ENCODE measurements around the gene ARHGEF25. TPM values are rescaled to one million over a fixed set of nuclear protein-coding genes. Genes with fewer than 3 reads are reported as not detected.
A peak's percentile ranks its signal among the peaks of the same experiment; 100 is the strongest.

Gene ARHGEF25
- total RNA-seq, 1 experiment from 2014 or later: 12.9 TPM

DNA sequence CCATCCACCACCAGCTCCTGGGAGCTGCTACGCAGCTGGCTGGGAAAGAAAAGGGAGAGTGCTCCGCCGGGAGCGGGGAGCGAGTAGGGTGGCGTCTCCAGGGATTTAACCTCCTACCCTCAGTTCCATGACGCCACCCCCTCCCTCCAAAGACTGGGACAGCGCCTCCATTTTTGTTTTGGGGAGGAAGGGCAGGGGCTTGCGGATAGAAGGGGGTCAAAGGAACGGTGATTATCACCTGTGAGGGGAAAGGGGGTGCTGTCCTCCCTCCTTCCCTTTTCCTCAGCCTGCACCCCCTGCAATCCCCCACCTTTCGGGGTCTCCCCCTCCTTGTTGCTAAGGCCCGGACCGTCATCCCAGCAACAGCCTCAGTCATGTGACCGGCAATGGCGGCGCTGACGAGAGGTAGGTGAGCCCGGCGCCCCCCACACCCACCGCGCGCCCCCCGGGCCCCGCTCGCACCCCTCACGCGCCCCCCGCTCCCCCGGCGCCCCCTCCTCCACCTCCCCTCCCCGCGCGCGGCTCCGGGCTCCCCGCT, 6.7 kb upstream of the ARHGEF25 start, which contains the start of gene DTX3:
TSS of gene DTX3 (plus strand) at position 371 of the 538 bp plus-strand sequence. CDS start 1,694 bp downstream, outside the sequence.
- H3K4me2 ChIP-seq: no peak within 1 kb of the TSS
- H3K36me3 ChIP-seq (ENCODE audit: low read depth): no peaks in the 10 kb centered on the region
- H2AFZ ChIP-seq: no peak within 1 kb of the TSS
- DNase-seq: no peak
- no peaks in the 10 kb centered on the region for H3K9me2 ChIP-seq (ENCODE audit: insufficient read depth)
- intact Hi-C loops (cut with micrococcal nuclease; ENCODE audit: unreplicated experiment): loop anchor here (1.0 kb wide), 1 partner anchor 13 kb away; the partner anchor contains the start of gene PIP4K2C
- H3K27ac ChIP-seq: no peak within 1 kb of the TSS
- no peaks in the 10 kb centered on the region for H3K4me1 ChIP-seq (replicated peaks; ENCODE audit: insufficient read depth)
- no peaks in the 10 kb centered on the region for H3K9me3 ChIP-seq (ENCODE audit: insufficient read depth, low read depth)
- H4K20me1 ChIP-seq (ENCODE audit: insufficient read depth): no peaks in the 10 kb centered on the region
- H3K4me3 ChIP-seq: no peak within 1 kb of the TSS
- CTCF ChIA-PET: interaction anchor here (1.0 kb wide), 1 partner anchor 21 kb away, joined by 4 read pairs; no protein-coding TSS in a partner anchor
- TF ChIP-seq, protein P1, sequence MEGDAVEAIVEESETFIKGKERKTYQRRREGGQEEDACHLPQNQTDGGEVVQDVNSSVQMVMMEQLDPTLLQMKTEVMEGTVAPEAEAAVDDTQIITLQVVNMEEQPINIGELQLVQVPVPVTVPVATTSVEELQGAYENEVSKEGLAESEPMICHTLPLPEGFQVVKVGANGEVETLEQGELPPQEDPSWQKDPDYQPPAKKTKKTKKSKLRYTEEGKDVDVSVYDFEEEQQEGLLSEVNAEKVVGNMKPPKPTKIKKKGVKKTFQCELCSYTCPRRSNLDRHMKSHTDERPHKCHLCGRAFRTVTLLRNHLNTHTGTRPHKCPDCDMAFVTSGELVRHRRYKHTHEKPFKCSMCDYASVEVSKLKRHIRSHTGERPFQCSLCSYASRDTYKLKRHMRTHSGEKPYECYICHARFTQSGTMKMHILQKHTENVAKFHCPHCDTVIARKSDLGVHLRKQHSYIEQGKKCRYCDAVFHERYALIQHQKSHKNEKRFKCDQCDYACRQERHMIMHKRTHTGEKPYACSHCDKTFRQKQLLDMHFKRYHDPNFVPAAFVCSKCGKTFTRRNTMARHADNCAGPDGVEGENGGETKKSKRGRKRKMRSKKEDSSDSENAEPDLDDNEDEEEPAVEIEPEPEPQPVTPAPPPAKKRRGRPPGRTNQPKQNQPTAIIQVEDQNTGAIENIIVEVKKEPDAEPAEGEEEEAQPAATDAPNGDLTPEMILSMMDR (conservative IDR thresholded peaks at IDR 0.05): no peak
- TF ChIP-seq EZH2 (IDR thresholded peaks at IDR 0.05; ENCODE audit: low read depth): no peak
- BruUV-seq (replicated peaks): no TSS peak
- peaks cover 8% of the 10 kb centered on the region; the same call in 1 of the 2 replicates for H3F3A ChIP-seq (ENCODE audit: insufficient read depth, low read depth)
- H3K27me3 ChIP-seq (ENCODE audit: insufficient read depth, low read depth): peaks cover 34% of the 10 kb centered on the region
- POLR2A ChIA-PET (ENCODE audit: unreplicated experiment): no interaction called here
- H3K79me2 ChIP-seq (ENCODE audit: low read depth): no peaks in the 10 kb centered on the region

DNA sequence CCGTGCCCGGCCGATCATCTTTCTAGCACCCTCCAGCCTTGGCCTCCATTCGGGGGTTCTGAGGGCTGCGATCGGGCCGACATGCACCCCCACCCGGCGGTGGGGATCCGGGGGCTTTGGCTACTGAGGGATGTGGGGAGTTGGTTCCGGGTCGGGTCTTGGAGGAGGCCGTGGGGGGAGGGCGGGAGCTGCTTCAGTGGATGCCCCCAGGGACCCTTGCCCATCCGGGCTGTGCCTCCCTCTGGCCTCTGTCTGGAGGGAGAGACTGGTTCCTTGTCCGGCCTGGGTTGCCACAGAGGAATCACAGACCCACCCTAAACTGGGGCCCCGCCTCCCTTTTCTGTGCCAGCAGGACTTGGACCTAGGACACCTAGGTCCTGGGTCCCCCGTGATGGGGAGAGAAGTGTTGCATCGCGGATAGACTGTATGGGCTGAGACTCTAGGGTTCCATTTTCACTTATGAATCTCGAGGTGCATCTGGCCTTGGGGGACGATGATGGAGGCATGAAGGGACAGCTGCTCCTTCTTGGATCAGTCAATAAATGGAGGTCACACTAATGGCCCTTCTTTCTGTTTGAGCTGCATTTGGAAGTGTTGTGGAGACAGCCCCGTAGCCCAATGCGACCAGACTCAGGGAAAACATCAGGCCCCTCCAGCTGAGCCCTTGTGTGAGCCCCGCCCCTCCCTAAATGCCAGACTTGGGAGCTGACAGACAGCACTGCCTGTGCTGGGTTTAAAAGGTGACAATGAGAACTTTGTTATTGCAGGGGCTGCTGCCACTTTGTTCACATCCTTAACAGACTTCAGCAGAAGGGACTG, 6.0 kb upstream of the ARHGEF25 start:
- no peaks in the 10 kb centered on the region for H3K9me3 ChIP-seq (ENCODE audit: insufficient read depth, low read depth)
- intact Hi-C loops (cut with micrococcal nuclease; ENCODE audit: unreplicated experiment): loop anchor here (1.0 kb wide), 1 partner anchor 14 kb away; the partner anchor contains the start of gene PIP4K2C
- no peak overlapping the region for H3K4me3 ChIP-seq
- H3K27ac ChIP-seq: no peak overlapping the region
- H3K27me3 ChIP-seq (ENCODE audit: insufficient read depth, low read depth): peaks cover 34% of the 10 kb centered on the region
- TF ChIP-seq, protein P1 (conservative IDR thresholded peaks at IDR 0.05): no peak
- TF ChIP-seq EZH2 (IDR thresholded peaks at IDR 0.05; ENCODE audit: low read depth): no peak
- no peaks in the 10 kb centered on the region for H3K79me2 ChIP-seq (ENCODE audit: low read depth)
- no peak overlapping the region for H2AFZ ChIP-seq
- H4K20me1 ChIP-seq (ENCODE audit: insufficient read depth): no peaks in the 10 kb centered on the region
- BruUV-seq (replicated peaks): TSS peak; percentile 34
- ChIA-PET POLR2A (ENCODE audit: unreplicated experiment) (no interaction called here), CTCF (no interaction called here)
- H3F3A ChIP-seq (ENCODE audit: insufficient read depth, low read depth): peaks cover 8% of the 10 kb centered on the region; the same call in 1 of the 2 replicates
- no peaks in the 10 kb centered on the region for H3K36me3 ChIP-seq (ENCODE audit: low read depth)
- no peak for DNase-seq
- H3K4me1 ChIP-seq (replicated peaks; ENCODE audit: insufficient read depth): no peaks in the 10 kb centered on the region
- no peaks in the 10 kb centered on the region for H3K9me2 ChIP-seq (ENCODE audit: insufficient read depth)
- H3K4me2 ChIP-seq: no peak overlapping the region

DNA sequence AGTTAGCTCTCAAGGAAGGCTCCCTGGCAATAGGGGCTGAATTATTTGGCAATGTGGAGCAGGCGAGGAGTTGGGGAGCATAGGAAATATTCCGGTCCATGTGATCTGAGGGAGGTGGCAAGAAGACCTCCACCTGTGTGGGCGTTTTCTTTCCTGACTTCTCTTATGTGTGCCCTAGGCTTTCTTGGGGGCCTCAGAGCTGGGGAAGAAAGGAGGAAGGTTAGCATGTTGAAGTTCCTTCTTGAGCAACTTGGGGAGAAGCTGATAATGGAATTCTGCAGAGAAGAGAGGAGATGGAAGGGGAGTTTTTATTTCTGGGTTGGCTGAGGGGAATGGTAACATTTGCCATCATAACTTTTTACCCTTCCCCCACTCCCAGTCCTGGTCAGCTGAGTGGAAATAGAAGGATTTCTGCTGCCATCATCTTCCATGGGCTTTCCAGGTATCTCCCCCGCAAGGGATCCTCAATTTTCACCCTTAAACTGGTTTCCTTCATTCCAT, 5.4 kb upstream of the ARHGEF25 start:
- Histone ChIP-seq H3K27me3 (ENCODE audit: insufficient read depth, low read depth) (peaks cover 34% of the 10 kb centered on the region), H3F3A (ENCODE audit: insufficient read depth, low read depth) (peaks cover 8% of the 10 kb centered on the region; the same call in 1 of the 2 replicates), H3K36me3 (ENCODE audit: low read depth) (no peaks in the 10 kb centered on the region), H3K4me1 (replicated peaks; ENCODE audit: insufficient read depth) (no peaks in the 10 kb centered on the region), H3K4me2 (no peak overlapping the region), H3K27ac (no peak overlapping the region), H4K20me1 (ENCODE audit: insufficient read depth) (no peaks in the 10 kb centered on the region), H3K9me2 (ENCODE audit: insufficient read depth) (no peaks in the 10 kb centered on the region), H2AFZ (no peak overlapping the region), H3K9me3 (ENCODE audit: insufficient read depth, low read depth) (no peaks in the 10 kb centered on the region), H3K4me3 (no peak overlapping the region), H3K79me2 (ENCODE audit: low read depth) (no peaks in the 10 kb centered on the region)
- BruUV-seq (replicated peaks): no TSS peak
- POLR2A ChIA-PET (ENCODE audit: unreplicated experiment): no interaction called here
- TF ChIP-seq, protein P1 (conservative IDR thresholded peaks at IDR 0.05): no peak
- TF ChIP-seq EZH2 (IDR thresholded peaks at IDR 0.05; ENCODE audit: low read depth): no peak
- CTCF ChIA-PET: no interaction called here
- intact Hi-C loops (cut with micrococcal nuclease; ENCODE audit: unreplicated experiment): no loop called here
- DNase-seq: no peak

Measured in PC-9 (cell line).